HepG2 (cell line): Measurements from ENCODE around the gene RNU7-1. TPM values are rescaled to one million over a fixed set of nuclear protein-coding genes. Genes with fewer than 3 reads are reported as not detected.

Experiments
- ATAC-seq: fragments of 200-7000 bp; cut with Tn5 transposase; 3 replicates; pipeline ENCODE4 v1.9.1; 2020; ENCODE audit warnings: mild to moderate bottlenecking, moderate library complexity
- BruUV-seq: library from RNA; stranded (reverse); fragments of 400-500 nt; replicated peaks from 2 replicates; lab custom pipeline; 2021; lab: Mats Ljungman, UMichigan
- CTCF ChIA-PET: fragments of 300-600 bp; formaldehyde crosslinking; extraction: SDS; loops from one replicate; lab custom pipeline; 2021; ENCODE audit warnings: low total read pairs, inconsistent platforms, low intra/inter-chr PET ratio; lab: Yijun Ruan, JAX
- POLR2A ChIA-PET: fragments of 350-600 bp; sonication (Branson Sonifier 250); formaldehyde crosslinking; loops from one replicate; lab custom pipeline; 2020; ENCODE audit warnings: antibody characterized with exemption, inconsistent platforms; lab: Yijun Ruan, JAX
- DNase-seq: peaks from one replicate; pipeline ENCODE4 v3.0.0-alpha.2; 2015; ENCODE audit warnings: low spot score
- FAIRE-seq: peaks from 3 replicates; lab custom pipeline; 2011; peaks lifted over from hg19 to GRCh38; lab: Jason Lieb, UNC
- H2AFZ ChIP-seq: one replicate; pipeline ENCODE4 v1.6.1; 2011; ENCODE audit warnings: low read length, inconsistent platforms
- H3K27ac ChIP-seq: fragments of 300-600 bp; 3 replicates; pipeline ENCODE4 v1.8.0; 2011; ENCODE audit warnings: mixed run types, mild to moderate bottlenecking, mixed read lengths, low read length, inconsistent platforms; ENCODE audit not compliant: insufficient read depth; ENCODE audit errors: extremely low read length
- H3K27me3 ChIP-seq, 2 experiments: fragments of 200-600 bp in 1 of 2; 2 replicates in 1 of 2; 3 replicates in 1 of 2; pipeline versions ENCODE4 v1.6.0 to v1.8.0; 2011; ENCODE audit warnings: low read length in 2 of 2, mild to moderate bottlenecking in 2 of 2, moderate library complexity in 2 of 2, inconsistent platforms in 1 of 2; ENCODE audit not compliant: insufficient read depth in 2 of 2, control insufficient read depth in 1 of 2
- H3K36me3 ChIP-seq, 2 experiments: fragments of 200-600 bp in 1 of 2; replicated peaks in 1 of 2; 2 replicates in 1 of 2; 3 replicates in 1 of 2; pipeline versions ENCODE4 v1.5.1 to v1.8.0; 2011; ENCODE audit warnings: low read length in 2 of 2, inconsistent platforms in 1 of 2; ENCODE audit not compliant: insufficient read depth in 2 of 2, control insufficient read depth in 1 of 2
- H3K4me1 ChIP-seq: 2 replicates; pipeline ENCODE4 v1.5.1; 2012; ENCODE audit warnings: low read length, inconsistent platforms; ENCODE audit not compliant: insufficient read depth
- H3K4me2 ChIP-seq: 2 replicates; pipeline ENCODE4 v1.6.0; 2011; ENCODE audit warnings: low read depth, low read length, inconsistent platforms
- H3K4me3 ChIP-seq, 3 experiments: fragments of 200-600 bp in 1 of 3; sonication (generic), shearing (Covaris generic) in 1 of 3; replicated peaks in 1 of 3; 2 replicates each; pipeline ENCODE4 v1.5.1; 2011 to 2016; ENCODE audit warnings: low read length in 3 of 3, inconsistent platforms in 2 of 3, low read depth in 2 of 3, mild to moderate bottlenecking in 2 of 3, control low read depth in 1 of 3, mixed read lengths in 1 of 3; ENCODE audit not compliant: insufficient read depth in 1 of 3
- H3K79me2 ChIP-seq: one replicate; pipeline ENCODE4 v1.6.1; 2011; ENCODE audit warnings: low read length, inconsistent platforms; ENCODE audit not compliant: insufficient read depth
- H3K9ac ChIP-seq: 2 replicates; pipeline ENCODE4 v1.6.0; 2011; ENCODE audit warnings: mild to moderate bottlenecking, low read depth, low read length, inconsistent platforms; ENCODE audit not compliant: insufficient read depth
- H3K9me3 ChIP-seq: 2 replicates; pipeline ENCODE4 v1.5.1; 2012; ENCODE audit warnings: mild to moderate bottlenecking, low read length
- H4K20me1 ChIP-seq: 2 replicates; pipeline ENCODE4 v1.6.0; 2011; ENCODE audit warnings: inconsistent platforms, mild to moderate bottlenecking, low read length, moderate library complexity; ENCODE audit not compliant: insufficient read depth
- EP300 ChIP-seq, 3 experiments: sonication (generic) in 1 of 3; formaldehyde crosslinking in 1 of 3; IDR thresholded peaks; 2 replicates each; pipeline versions ENCODE4 v1.5.1 to v1.6.1; 2011 to 2020; ENCODE audit warnings: low read depth in 2 of 3, low read length in 2 of 3, borderline replicate concordance in 1 of 3, improper control_type of control experiment in 1 of 3, mild to moderate bottlenecking in 1 of 3, missing genetic modification reagents in 1 of 3, moderate library complexity in 1 of 3
- HNRNPH1 ChIP-seq: fragments of 200-400 bp; formaldehyde crosslinking; optimal IDR thresholded peaks from 2 replicates; pipeline ENCODE3; 2017; ENCODE audit warnings: mild to moderate bottlenecking, low read depth, low read length
- KLF12 ChIP-seq: sonication (generic); formaldehyde crosslinking; IDR thresholded peaks from 2 replicates; pipeline ENCODE4 v1.4.0; 2020; ENCODE audit warnings: missing genetic modification reagents, borderline replicate concordance
- SRY ChIP-seq: sonication (generic); formaldehyde crosslinking; IDR thresholded peaks from 2 replicates; pipeline ENCODE4 v1.8.0; 2022; ENCODE audit warnings: mild to moderate bottlenecking, missing genetic modification reagents
- WGBS: methylation state at CpG from one replicate; pipeline ENCODE4 v1.1.6; 2017; ENCODE audit warnings: low lambda C conversion rate; 5-methylcytosine and 5-hydroxymethylcytosine counted together
- in situ Hi-C: cut with HindIII; loops from 2 replicates; pipeline ENCODE4 v1.10.0; 2017; ENCODE audit warnings: low pct_unique_long_range_greater_than_20kb; ENCODE audit not compliant: extremely low pct_ligation_motif_present
- intact Hi-C: fragments of 100-400 bp; cut with micrococcal nuclease; formaldehyde crosslinking; loops from one replicate; pipeline ENCODE4 v1.10.0; 2022; ENCODE audit not compliant: unreplicated experiment
- polyA plus RNA-seq, 8 experiments: library from polyadenylated mRNA; depleted of rRNA in 3 of 8; stranded (reverse) in 7 of 8; unstranded in 1 of 8; fragments of >200 nt; fragmentation: Illumina TruSeq in 4 of 8; extraction: Trizol in 4 of 8; gene quantifications; 2 replicates each; pipeline versions ENCODE4 v1.2.1 to v1.2.3, GENCODE V29; 2011 to 2016; ENCODE audit warnings: low read depth in 4 of 8, missing spikeins in 1 of 8, mixed read lengths in 1 of 8; ENCODE audit not compliant: insufficient read depth in 1 of 8
- total RNA-seq, 5 experiments: library from RNA; depleted of rRNA; stranded (reverse); fragments of >200 nt; fragmentation: Illumina TruSeq; extraction: Trizol; gene quantifications; 2 replicates each; pipeline ENCODE4 v1.2.3, GENCODE V29; 2016; ENCODE audit warnings: low read depth in 1 of 5
- TF ChIP-seq, protein P1 (sequence below): sonication (generic); formaldehyde crosslinking; IDR thresholded peaks from 2 replicates; pipeline ENCODE4 v1.5.1; 2020; ENCODE audit warnings: missing genetic modification reagents, mild to moderate bottlenecking, borderline replicate concordance

Gene RNU7-1
- total and polyA plus RNA-seq, 2 of the 13 experiments (the other 11 are each of a cell fraction or from before 2014, with no cell fraction given): not detected

DNA sequence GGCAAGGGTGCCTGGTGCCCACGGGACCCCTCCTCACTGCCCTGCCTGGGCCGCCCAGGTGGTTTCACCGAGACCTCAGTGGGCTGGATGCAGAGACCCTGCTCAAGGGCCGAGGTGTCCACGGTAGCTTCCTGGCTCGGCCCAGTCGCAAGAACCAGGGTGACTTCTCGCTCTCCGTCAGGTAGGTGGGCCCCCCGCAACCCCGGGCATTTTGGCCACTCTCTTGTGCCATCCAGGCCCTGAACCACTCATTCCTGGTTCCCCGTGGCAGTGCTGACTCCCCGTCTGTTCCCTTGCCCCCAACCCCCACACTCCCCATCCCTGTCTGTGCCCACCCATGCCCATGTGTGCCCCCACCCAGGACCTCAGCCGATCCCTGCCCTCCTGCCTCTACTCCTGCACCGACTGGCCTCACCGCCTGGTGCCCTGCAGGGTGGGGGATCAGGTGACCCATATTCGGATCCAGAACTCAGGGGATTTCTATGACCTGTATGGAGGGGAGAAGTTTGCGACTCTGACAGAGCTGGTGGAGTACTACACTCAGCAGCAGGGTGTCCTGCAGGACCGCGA is 8.0 kb downstream of the RNU7-1 start (continued):
- no peak for TF ChIP-seq HNRNPH1
- TF ChIP-seq SRY: no peak
- no peak for TF ChIP-seq KLF12 (CRISPR knock-in tag)
- TF ChIP-seq, protein P1, sequence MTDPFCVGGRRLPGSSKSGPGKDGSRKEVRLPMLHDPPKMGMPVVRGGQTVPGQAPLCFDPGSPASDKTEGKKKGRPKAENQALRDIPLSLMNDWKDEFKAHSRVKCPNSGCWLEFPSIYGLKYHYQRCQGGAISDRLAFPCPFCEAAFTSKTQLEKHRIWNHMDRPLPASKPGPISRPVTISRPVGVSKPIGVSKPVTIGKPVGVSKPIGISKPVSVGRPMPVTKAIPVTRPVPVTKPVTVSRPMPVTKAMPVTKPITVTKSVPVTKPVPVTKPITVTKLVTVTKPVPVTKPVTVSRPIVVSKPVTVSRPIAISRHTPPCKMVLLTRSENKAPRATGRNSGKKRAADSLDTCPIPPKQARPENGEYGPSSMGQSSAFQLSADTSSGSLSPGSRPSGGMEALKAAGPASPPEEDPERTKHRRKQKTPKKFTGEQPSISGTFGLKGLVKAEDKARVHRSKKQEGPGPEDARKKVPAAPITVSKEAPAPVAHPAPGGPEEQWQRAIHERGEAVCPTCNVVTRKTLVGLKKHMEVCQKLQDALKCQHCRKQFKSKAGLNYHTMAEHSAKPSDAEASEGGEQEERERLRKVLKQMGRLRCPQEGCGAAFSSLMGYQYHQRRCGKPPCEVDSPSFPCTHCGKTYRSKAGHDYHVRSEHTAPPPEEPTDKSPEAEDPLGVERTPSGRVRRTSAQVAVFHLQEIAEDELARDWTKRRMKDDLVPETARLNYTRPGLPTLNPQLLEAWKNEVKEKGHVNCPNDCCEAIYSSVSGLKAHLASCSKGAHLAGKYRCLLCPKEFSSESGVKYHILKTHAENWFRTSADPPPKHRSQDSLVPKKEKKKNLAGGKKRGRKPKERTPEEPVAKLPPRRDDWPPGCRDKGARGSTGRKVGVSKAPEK (CRISPR knock-in tag): no peak

DNA sequence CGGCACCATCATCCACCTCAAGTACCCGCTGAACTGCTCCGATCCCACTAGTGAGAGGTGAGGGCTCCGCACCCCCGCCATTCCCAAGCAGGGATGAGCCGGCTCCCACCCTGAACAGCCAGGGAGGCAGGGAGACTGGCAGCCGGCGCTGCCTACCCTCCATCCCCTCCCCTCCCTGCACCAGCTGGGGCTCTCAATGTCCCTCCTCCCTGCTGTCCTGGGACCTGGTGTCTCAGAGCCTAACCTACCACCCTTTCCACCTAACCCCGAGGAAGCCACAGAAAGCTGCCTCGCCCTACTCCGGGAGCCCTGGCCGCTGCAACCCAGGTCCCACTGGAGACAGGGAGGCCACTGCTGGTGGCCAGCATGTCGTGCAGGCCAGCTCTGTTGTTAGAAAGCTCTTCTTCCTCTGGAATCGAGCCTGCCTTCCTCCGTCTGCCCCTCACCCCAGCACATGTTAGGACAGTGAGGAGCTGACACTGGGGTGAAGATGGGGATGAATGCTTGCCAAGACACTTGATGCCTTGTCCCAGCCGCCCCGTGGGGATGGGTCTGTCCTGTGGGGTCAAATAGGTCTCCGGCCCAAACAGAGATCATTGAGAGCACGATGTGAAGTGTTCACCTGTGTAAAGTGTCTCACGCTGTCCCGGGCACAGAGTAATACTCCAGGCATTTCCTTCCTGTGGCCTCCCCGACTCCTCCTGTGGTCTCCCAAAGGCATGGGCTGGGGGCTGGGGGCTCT is 8.7 kb downstream of the RNU7-1 start:
- intact Hi-C loops: no loop called here

More for the DNA sequence above, 8.7 kb downstream of the RNU7-1 start:
- Histone ChIP-seq H3K27ac (no peak overlapping the region), H2AFZ (no peak overlapping the region), H3K36me3 (no peaks in the 10 kb centered on the region; a peak in 1 of 5 replicates), H3K9me3 (no peaks in the 10 kb centered on the region), H4K20me1 (no peaks in the 10 kb centered on the region), H3K27me3 (no peaks in the 10 kb centered on the region), H3K9ac (no peak overlapping the region), H3K79me2 (no peaks in the 10 kb centered on the region), H3K4me3 (no peak overlapping the region), H3K4me1 (peaks cover 10% of the 10 kb centered on the region)
- no TSS peak for BruUV-seq
- 82% methylated on average over 10 of the region's 22 CpGs for WGBS
- CTCF ChIA-PET: no interaction called here
- DNase-seq: no peak
- in situ Hi-C loops: no loop called here
- FAIRE-seq: no peak
- TF ChIP-seq EP300 (IDR thresholded peaks at IDR 0.05; ENCODE audit: low read depth in 2 of 2, low read length in 2 of 2) (no peak), EP300 (CRISPR knock-in tag; IDR thresholded peaks at IDR 0.05; ENCODE audit: borderline replicate concordance) (no peak)
- TF ChIP-seq, all 625 proteins: peak for 0
- no peak overlapping the region for H3K4me2 ChIP-seq
- POLR2A ChIA-PET: no interaction called here
- ATAC-seq: no peak
